HG02571 (cell line): ENCODE measurements around the gene SLC25A22.

ENCODE experiments used
- ATAC-seq: cut with Tn5 transposase; IDR thresholded peaks from one replicate; pipeline ENCODE4 v1.9.1; 2021; ENCODE audit warnings: mild to moderate bottlenecking, moderate library complexity; ENCODE audit not compliant: unreplicated experiment

The SLC25A22 gene

GRCh38 chr11:798093-798713, at the start of gene SLC25A22:
Gene SLC25A22 (minus strand): TSS chr11:798281. CDS start chr11:795006, 3,275 bp downstream.
- peak; percentile 49 for ATAC-seq

GRCh38 chr11:847876-848275, 49.8 kb upstream of the SLC25A22 start:
- no peak for ATAC-seq

- ATAC-seq = no peak
These were observed 48.5 kb upstream of the SLC25A22 start for GRCh38 chr11:846496-847098.

- ATAC-seq = no peak
These were observed 47.9 kb upstream of the SLC25A22 start for GRCh38 chr11:845872-846495.

GRCh38 chr11:844693-845644, 46.9 kb upstream of the SLC25A22 start:
- ATAC-seq = no peak

GRCh38 chr11:843818-844692, 46.0 kb upstream of the SLC25A22 start:
- ATAC-seq = no peak

GRCh38 chr11:843086-843734, 45.1 kb upstream of the SLC25A22 start:
- peak; percentile 5 for ATAC-seq

- peak; percentile 44 for ATAC-seq
These were observed 44.4 kb upstream of the SLC25A22 start, which contains the start of the genes POLR2L and TSPAN4 for GRCh38 chr11:842370-843002. Gene POLR2L (minus strand): TSS chr11:842529. CDS start chr11:842508, 21 bp downstream. Gene TSPAN4 (plus strand): TSS chr11:842852. CDS start chr11:850305, 7,453 bp downstream.

GRCh38 chr11:841981-842369, 43.9 kb upstream of the SLC25A22 start:
- no peak for ATAC-seq

GRCh38 chr11:839875-840617, 42.0 kb upstream of the SLC25A22 start:
- no peak for ATAC-seq

- ATAC-seq = no peak
These were observed 41.2 kb upstream of the SLC25A22 start for GRCh38 chr11:839280-839623.

- ATAC-seq = no peak
These were observed 40.6 kb upstream of the SLC25A22 start for GRCh38 chr11:838441-839279.

GRCh38 chr11:837990-838307, 39.9 kb upstream of the SLC25A22 start:
- ATAC-seq = no peak

- no peak for ATAC-seq
These were observed 39.3 kb upstream of the SLC25A22 start for GRCh38 chr11:837189-837989.

GRCh38 chr11:836700-837099, 38.6 kb upstream of the SLC25A22 start:
- ATAC-seq = no peak

- ATAC-seq = no peak
These were observed 38.2 kb upstream of the SLC25A22 start for GRCh38 chr11:836274-836673.
